ENCODE measurements around the gene RABGGTA.

DNA sequence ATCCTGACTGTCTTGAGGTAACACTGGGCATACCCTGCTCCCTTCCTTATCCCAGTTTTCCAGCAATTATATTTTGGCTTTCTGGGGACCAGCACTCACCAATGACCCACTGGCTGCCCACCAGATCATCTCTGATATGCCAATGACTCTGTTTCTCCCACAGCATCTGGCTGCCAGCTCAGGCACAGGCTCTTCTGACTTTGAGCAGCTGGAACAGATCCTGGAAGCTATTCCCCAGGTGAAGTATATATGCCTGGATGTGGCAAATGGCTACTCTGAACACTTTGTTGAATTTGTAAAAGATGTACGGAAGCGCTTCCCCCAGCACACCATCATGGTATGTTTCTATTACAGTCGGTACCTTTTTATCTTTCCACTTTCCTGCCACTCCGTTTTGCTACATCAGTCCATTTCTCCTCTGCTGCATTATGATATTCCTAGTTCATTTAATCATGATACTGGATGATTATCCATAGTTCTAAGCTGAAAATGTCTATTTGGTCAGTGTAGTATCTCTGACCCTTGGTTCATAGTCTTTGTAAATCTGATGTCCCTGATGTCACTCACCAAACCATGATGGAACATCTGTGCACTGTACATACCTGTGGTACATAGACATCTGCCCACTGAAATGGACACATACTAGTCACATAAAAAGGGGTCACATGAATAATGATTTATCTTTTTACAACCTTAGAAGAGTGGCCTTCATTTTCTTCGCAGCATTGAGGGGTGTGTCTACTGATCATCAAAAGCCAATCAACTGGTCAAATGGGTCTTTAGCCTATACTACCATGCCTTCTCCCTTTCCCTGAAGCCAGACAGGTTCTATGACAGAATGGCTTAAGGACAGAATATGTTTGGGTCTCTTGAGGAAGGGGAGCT is 35.4 kb downstream of the RABGGTA start:
- TF ChIP-seq, protein P1, sequence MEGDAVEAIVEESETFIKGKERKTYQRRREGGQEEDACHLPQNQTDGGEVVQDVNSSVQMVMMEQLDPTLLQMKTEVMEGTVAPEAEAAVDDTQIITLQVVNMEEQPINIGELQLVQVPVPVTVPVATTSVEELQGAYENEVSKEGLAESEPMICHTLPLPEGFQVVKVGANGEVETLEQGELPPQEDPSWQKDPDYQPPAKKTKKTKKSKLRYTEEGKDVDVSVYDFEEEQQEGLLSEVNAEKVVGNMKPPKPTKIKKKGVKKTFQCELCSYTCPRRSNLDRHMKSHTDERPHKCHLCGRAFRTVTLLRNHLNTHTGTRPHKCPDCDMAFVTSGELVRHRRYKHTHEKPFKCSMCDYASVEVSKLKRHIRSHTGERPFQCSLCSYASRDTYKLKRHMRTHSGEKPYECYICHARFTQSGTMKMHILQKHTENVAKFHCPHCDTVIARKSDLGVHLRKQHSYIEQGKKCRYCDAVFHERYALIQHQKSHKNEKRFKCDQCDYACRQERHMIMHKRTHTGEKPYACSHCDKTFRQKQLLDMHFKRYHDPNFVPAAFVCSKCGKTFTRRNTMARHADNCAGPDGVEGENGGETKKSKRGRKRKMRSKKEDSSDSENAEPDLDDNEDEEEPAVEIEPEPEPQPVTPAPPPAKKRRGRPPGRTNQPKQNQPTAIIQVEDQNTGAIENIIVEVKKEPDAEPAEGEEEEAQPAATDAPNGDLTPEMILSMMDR (conservative IDR thresholded peaks at IDR 0.05 in 1 of 2, IDR thresholded peaks at IDR 0.05 in 1 of 2; ENCODE audit: extremely low read depth in 1 of 2, insufficient read depth in 1 of 2, low read depth in 1 of 2, low read length in 2 of 2), result no peak
- no peak for TF ChIP-seq EZH2 (IDR thresholded peaks at IDR 0.05; ENCODE audit: borderline replicate concordance, low read length)
